Stomach smooth muscle (tissue), 2 donors: Measurements from ENCODE around the gene TSC22D1.

Experiments used
- H3K27ac ChIP-seq: one replicate; pipeline ENCODE4 v1.7.0; 2013; ENCODE audit warnings: mild to moderate bottlenecking, low read length, inconsistent platforms
- H3K27me3 ChIP-seq, 2 donors: one replicate each; pipeline ENCODE4 v1.7.0; 2013; ENCODE audit warnings: low read length in 2 of 2; ENCODE audit not compliant: insufficient read depth in 2 of 2, control insufficient read depth in 1 of 2
- H3K36me3 ChIP-seq, 2 donors: one replicate each; pipeline ENCODE4 v1.7.0; 2013; ENCODE audit warnings: low read length in 2 of 2; ENCODE audit not compliant: control insufficient read depth in 2 of 2, insufficient read depth in 2 of 2
- H3K4me1 ChIP-seq: one replicate; pipeline ENCODE4 v1.7.0; 2013; ENCODE audit warnings: low read length; ENCODE audit not compliant: control insufficient read depth, insufficient read depth
- H3K4me3 ChIP-seq, 2 donors: one replicate each; pipeline ENCODE4 v1.7.0; 2013; ENCODE audit warnings: low read length in 2 of 2
- H3K9ac ChIP-seq, 2 donors: one replicate each; pipeline ENCODE4 v1.7.0; 2013; ENCODE audit warnings: low read length in 2 of 2, mild to moderate bottlenecking in 1 of 2
- H3K9me3 ChIP-seq, 2 donors: one replicate each; pipeline ENCODE4 v1.7.0; 2013; ENCODE audit warnings: low read length in 2 of 2; ENCODE audit not compliant: control insufficient read depth in 2 of 2
- donor health status: healthy.
- donor health status: Pancreatic carcinoma.

TSC22D1 gene

GRCh38 chr13:44455769-44456168, 120.4 kb downstream of the TSC22D1 start:
- no peaks in the 10 kb centered on the region for H3K9me3 ChIP-seq
- no peaks in the 10 kb centered on the region for H3K4me1 ChIP-seq
- no peak overlapping the region for H3K9ac ChIP-seq
- no peaks in the 10 kb centered on the region for H3K36me3 ChIP-seq
- no peak overlapping the region for H3K27ac ChIP-seq
- H3K27me3 ChIP-seq: no peaks in the 10 kb centered on the region
- H3K4me3 ChIP-seq: no peak overlapping the region

GRCh38 chr13:44453881-44454280, 122.2 kb downstream of the TSC22D1 start:
- no peak overlapping the region for H3K9ac ChIP-seq
- no peak overlapping the region for H3K27ac ChIP-seq
- H3K4me1 ChIP-seq: no peaks in the 10 kb centered on the region
- H3K9me3 ChIP-seq: no peaks in the 10 kb centered on the region
- H3K36me3 ChIP-seq: no peaks in the 10 kb centered on the region
- H3K27me3 ChIP-seq: no peaks in the 10 kb centered on the region
- no peak overlapping the region for H3K4me3 ChIP-seq

GRCh38 chr13:44453069-44453468, 123.1 kb downstream of the TSC22D1 start:
- H3K36me3 ChIP-seq: no peaks in the 10 kb centered on the region
- no peaks in the 10 kb centered on the region for H3K27me3 ChIP-seq
- no peaks in the 10 kb centered on the region for H3K9me3 ChIP-seq
- H3K9ac ChIP-seq: no peak overlapping the region
- no peak overlapping the region for H3K4me3 ChIP-seq
- no peaks in the 10 kb centered on the region for H3K4me1 ChIP-seq
- H3K27ac ChIP-seq: no peak overlapping the region

GRCh38 chr13:44452418-44452817, 123.7 kb downstream of the TSC22D1 start:
- no peak overlapping the region for H3K4me3 ChIP-seq

GRCh38 chr13:44451651-44452050, 124.5 kb downstream of the TSC22D1 start:
- Histone ChIP-seq H3K36me3 (no peaks in the 10 kb centered on the region), H3K9me3 (no peaks in the 10 kb centered on the region), H3K27ac (no peak overlapping the region), H3K27me3 (no peaks in the 10 kb centered on the region), H3K4me3 (no peak overlapping the region), H3K9ac (no peak overlapping the region), H3K4me1 (no peaks in the 10 kb centered on the region)

More at GRCh38 chr13:44452418-44452817, 123.7 kb downstream of the TSC22D1 start:
- H3K36me3 ChIP-seq: no peaks in the 10 kb centered on the region
- no peaks in the 10 kb centered on the region for H3K9me3 ChIP-seq
- no peak overlapping the region for H3K9ac ChIP-seq
- H3K27ac ChIP-seq: no peak overlapping the region
- no peaks in the 10 kb centered on the region for H3K4me1 ChIP-seq
- no peaks in the 10 kb centered on the region for H3K27me3 ChIP-seq

GRCh38 chr13:44451126-44451525, 125.0 kb downstream of the TSC22D1 start:
- no peaks in the 10 kb centered on the region for H3K4me1 ChIP-seq
- H3K9me3 ChIP-seq: no peaks in the 10 kb centered on the region
- no peak overlapping the region for H3K4me3 ChIP-seq
- no peak overlapping the region for H3K9ac ChIP-seq
- H3K36me3 ChIP-seq: no peaks in the 10 kb centered on the region
- no peak overlapping the region for H3K27ac ChIP-seq
- H3K27me3 ChIP-seq: no peaks in the 10 kb centered on the region

- H3K4me3 ChIP-seq: no peak overlapping the region
- H3K4me1 ChIP-seq: no peaks in the 10 kb centered on the region
- H3K36me3 ChIP-seq: no peaks in the 10 kb centered on the region
- no peaks in the 10 kb centered on the region for H3K9me3 ChIP-seq
- H3K27me3 ChIP-seq: no peaks in the 10 kb centered on the region
- H3K9ac ChIP-seq: no peak overlapping the region
- no peak overlapping the region for H3K27ac ChIP-seq
These were observed 125.9 kb downstream of the TSC22D1 start for GRCh38 chr13:44449999-44450821.

GRCh38 chr13:44448875-44449274, 127.3 kb downstream of the TSC22D1 start:
- H3K27me3 ChIP-seq: no peaks in the 10 kb centered on the region
- H3K9ac ChIP-seq: no peak overlapping the region
- no peaks in the 10 kb centered on the region for H3K9me3 ChIP-seq
- no peaks in the 10 kb centered on the region for H3K36me3 ChIP-seq
- no peak overlapping the region for H3K4me3 ChIP-seq
- no peaks in the 10 kb centered on the region for H3K4me1 ChIP-seq
- H3K27ac ChIP-seq: no peak overlapping the region

- Histone ChIP-seq H3K4me1 (no peaks in the 10 kb centered on the region), H3K9me3 (no peaks in the 10 kb centered on the region), H3K27ac (no peak overlapping the region), H3K36me3 (no peaks in the 10 kb centered on the region), H3K4me3 (no peak overlapping the region), H3K9ac (no peak overlapping the region), H3K27me3 (no peaks in the 10 kb centered on the region)
These were observed 127.8 kb downstream of the TSC22D1 start for GRCh38 chr13:44448373-44448772.

- H3K27ac ChIP-seq: no peak overlapping the region
- H3K4me1 ChIP-seq: no peaks in the 10 kb centered on the region
- H3K27me3 ChIP-seq: no peaks in the 10 kb centered on the region
- H3K9me3 ChIP-seq: no peaks in the 10 kb centered on the region
- H3K36me3 ChIP-seq: no peaks in the 10 kb centered on the region
- no peak overlapping the region for H3K4me3 ChIP-seq
- H3K9ac ChIP-seq: no peak overlapping the region
These were observed 128.3 kb downstream of the TSC22D1 start for GRCh38 chr13:44447783-44448321.

- Histone ChIP-seq H3K9me3 (no peaks in the 10 kb centered on the region), H3K27me3 (no peaks in the 10 kb centered on the region), H3K4me1 (peaks cover 14% of the 10 kb centered on the region), H3K36me3 (no peaks in the 10 kb centered on the region), H3K9ac (peak overlapping the region in 1 of 2 donors; percentile 30), H3K27ac (peak overlapping the region; percentile 56), H3K4me3 (peak overlapping the region; percentile 3 to 16)
These were observed 136.0 kb downstream of the TSC22D1 start for GRCh38 chr13:44440046-44440608.
